Endothelial cell of umbilical vein (primary cell): ENCODE results near the gene KIAA1217. TPM values are rescaled to one million over a fixed set of nuclear protein-coding genes. Genes with fewer than 3 reads are reported as not detected.

Experiments used
- BruUV-seq: library from RNA; stranded (reverse); fragments of 400-500 nt; replicated peaks from 2 replicates; lab custom pipeline; 2021; lab: Mats Ljungman, UMichigan
- CTCF ChIA-PET: fragments of 300-600, 350-600 bp; sonication (Branson Sonifier 250); formaldehyde crosslinking; loops from one replicate; lab custom pipeline; 2021; ENCODE audit warnings: antibody characterized with exemption, inconsistent platforms; lab: Charles Lee
- POLR2A ChIA-PET: fragments of 300-600, 350-600 bp; sonication (Branson Sonifier 250); formaldehyde crosslinking; loops from one replicate; lab custom pipeline; 2021; ENCODE audit warnings: antibody characterized with exemption, inconsistent platforms; lab: Charles Lee
- DNase-seq: peaks from one replicate; pipeline ENCODE4 v3.0.0-alpha.2; 2011; ENCODE audit warnings: low read depth, low spot score
- FAIRE-seq: peaks from 2 replicates; lab custom pipeline; 2011; peaks lifted over from hg19 to GRCh38; lab: Jason Lieb, UNC
- H2AFZ ChIP-seq: 2 replicates; pipeline ENCODE4 v1.6.0; 2012; ENCODE audit warnings: low read depth, low read length, control low read depth, inconsistent platforms
- H3K27ac ChIP-seq: 2 replicates; pipeline ENCODE4 v1.5.1; 2011; ENCODE audit warnings: low read depth, mild to moderate bottlenecking, control low read depth, low read length, moderate library complexity; ENCODE audit not compliant: insufficient read depth
- H3K27me3 ChIP-seq, 2 experiments: 2 replicates each; pipeline versions ENCODE4 v1.6.0 to v1.6.1; 2011; ENCODE audit warnings: low read length in 2 of 2, mixed read lengths in 1 of 2; ENCODE audit not compliant: control insufficient read depth in 2 of 2, insufficient read depth in 2 of 2
- H3K36me3 ChIP-seq, 2 experiments: 2 replicates in 1 of 2; 3 replicates in 1 of 2; pipeline ENCODE4 v1.5.1; 2011; ENCODE audit warnings: low read length in 2 of 2, mild to moderate bottlenecking in 1 of 2, moderate library complexity in 1 of 2; ENCODE audit not compliant: control insufficient read depth in 2 of 2, insufficient read depth in 2 of 2; ENCODE audit errors: extremely low read depth in 1 of 2
- H3K4me1 ChIP-seq: 3 replicates; pipeline ENCODE4 v1.5.1; 2011; ENCODE audit warnings: mild to moderate bottlenecking, low read length; ENCODE audit not compliant: control insufficient read depth, insufficient read depth; ENCODE audit errors: extremely low read depth
- H3K4me2 ChIP-seq: 2 replicates; pipeline ENCODE4 v1.6.1; 2011; ENCODE audit warnings: low read length, control low read depth, mixed read lengths; ENCODE audit not compliant: insufficient read depth
- H3K4me3 ChIP-seq, 3 experiments: fragments of 200-600 bp in 1 of 3; sonication (generic), shearing (Covaris generic) in 1 of 3; replicated peaks in 1 of 3; 2 replicates each; pipeline ENCODE4 v1.5.1; 2011 to 2016; ENCODE audit warnings: control low read depth in 3 of 3, low read length in 3 of 3, mild to moderate bottlenecking in 2 of 3, inconsistent platforms in 1 of 3, low read depth in 1 of 3, moderate library complexity in 1 of 3; ENCODE audit not compliant: insufficient read depth in 1 of 3
- H3K79me2 ChIP-seq: 2 replicates; pipeline ENCODE4 v1.6.0; 2012; ENCODE audit warnings: low read length, inconsistent platforms; ENCODE audit not compliant: control insufficient read depth, insufficient read depth
- H3K9ac ChIP-seq: replicated peaks from 2 replicates; pipeline ENCODE3; 2011; ENCODE audit warnings: low read length, control low read depth; ENCODE audit not compliant: insufficient read depth; ENCODE audit errors: extremely low read depth
- H3K9me1 ChIP-seq: replicated peaks from 3 replicates; pipeline ENCODE4 v1.6.0; 2011; ENCODE audit warnings: mild to moderate bottlenecking, low read length; ENCODE audit not compliant: control insufficient read depth, insufficient read depth; ENCODE audit errors: extremely low read depth
- H3K9me3 ChIP-seq: replicated peaks from 2 replicates; pipeline ENCODE4 v1.5.1; 2012; ENCODE audit warnings: low read length, inconsistent platforms; ENCODE audit not compliant: control insufficient read depth, insufficient read depth
- H4K20me1 ChIP-seq: replicated peaks from 2 replicates; pipeline ENCODE3; 2011; ENCODE audit warnings: mild to moderate bottlenecking, low read length; ENCODE audit not compliant: control insufficient read depth, insufficient read depth; ENCODE audit errors: extremely low read depth
- EZH2 ChIP-seq: IDR thresholded peaks from 2 replicates; pipeline ENCODE4 v1.6.1; 2012; ENCODE audit warnings: borderline replicate concordance, low read depth, mild to moderate bottlenecking, moderate library complexity, low read length, inconsistent platforms; ENCODE audit not compliant: severe bottlenecking
- FOS ChIP-seq: IDR thresholded peaks from 2 replicates; pipeline ENCODE4 v1.6.1; 2011; ENCODE audit warnings: mild to moderate bottlenecking, low read length, moderate library complexity, borderline replicate concordance; ENCODE audit not compliant: insufficient read depth
- GATA2 ChIP-seq: IDR thresholded peaks from 2 replicates; pipeline ENCODE4 v1.7.0; 2011; ENCODE audit warnings: low read depth, mild to moderate bottlenecking, moderate library complexity, mixed read lengths, low read length; ENCODE audit not compliant: insufficient read length, insufficient read depth
- JUN ChIP-seq: IDR thresholded peaks from 2 replicates; pipeline ENCODE4 v1.6.1; 2011; ENCODE audit warnings: borderline replicate concordance, low read depth; ENCODE audit not compliant: insufficient read length, insufficient read depth
- MYC ChIP-seq: IDR thresholded peaks from one replicate; pipeline ENCODE4 v1.6.1; 2011; ENCODE audit warnings: mild to moderate bottlenecking, low read depth, low read length
- POLR2A ChIP-seq: IDR thresholded peaks from 2 replicates; pipeline ENCODE4 v1.6.1; 2012; ENCODE audit warnings: low read depth, mild to moderate bottlenecking, control low read depth, low read length
- POLR2AphosphoS5 ChIP-seq: IDR thresholded peaks from 2 replicates; pipeline ENCODE4 v1.6.1; 2012; ENCODE audit warnings: low read depth, mild to moderate bottlenecking, control low read depth, low read length, moderate library complexity; ENCODE audit not compliant: insufficient read depth
- dilution Hi-C: fragments of 300-500 bp; cut with MboI; formaldehyde crosslinking; loops from one replicate; pipeline ENCODE4 v1.15.0; 2019; ENCODE audit warnings: low sequenced_read_pairs; ENCODE audit not compliant: extremely low pct_ligation_motif_present
- intact Hi-C: fragments of 100-400 bp; cut with micrococcal nuclease; formaldehyde crosslinking; loops from one replicate; pipeline ENCODE4 v1.10.0; 2022
- polyA plus RNA-seq, 4 experiments: library from polyadenylated mRNA; depleted of rRNA in 3 of 4; stranded (reverse) in 3 of 4; unstranded in 1 of 4; fragments of >200 nt; gene quantifications; 2 replicates each; pipeline versions ENCODE4 v1.2.1 to v1.2.3, GENCODE V29; 2011 to 2012; ENCODE audit warnings: missing spikeins in 1 of 4
- total RNA-seq: library from RNA; stranded (reverse); gene quantifications from 2 replicates; pipeline ENCODE4 v1.2.3, GENCODE V29; 2021
- TF ChIP-seq, protein P1 (sequence below), 2 donors: IDR thresholded peaks; 1 replicate in 1 of 2; 2 replicates in 1 of 2; pipeline ENCODE4 v1.5.1; 2011; ENCODE audit warnings: low read length in 2 of 2, mild to moderate bottlenecking in 2 of 2, moderate library complexity in 2 of 2, control low read depth in 1 of 2, inconsistent platforms in 1 of 2, low read depth in 1 of 2; ENCODE audit not compliant: insufficient read depth in 1 of 2; ENCODE audit errors: extremely low read depth in 1 of 2
- TF ChIP-seq, protein P2 (sequence below): IDR thresholded peaks from 2 replicates; pipeline ENCODE4 v1.6.1; 2011; ENCODE audit not compliant: insufficient read depth, insufficient read length

The KIAA1217 gene
- total and polyA plus RNA-seq, 2 donors (not counting 3 experiments of a cell fraction or from before 2014, with no cell fraction given), result 0.83 to 10.3 TPM

DNA sequence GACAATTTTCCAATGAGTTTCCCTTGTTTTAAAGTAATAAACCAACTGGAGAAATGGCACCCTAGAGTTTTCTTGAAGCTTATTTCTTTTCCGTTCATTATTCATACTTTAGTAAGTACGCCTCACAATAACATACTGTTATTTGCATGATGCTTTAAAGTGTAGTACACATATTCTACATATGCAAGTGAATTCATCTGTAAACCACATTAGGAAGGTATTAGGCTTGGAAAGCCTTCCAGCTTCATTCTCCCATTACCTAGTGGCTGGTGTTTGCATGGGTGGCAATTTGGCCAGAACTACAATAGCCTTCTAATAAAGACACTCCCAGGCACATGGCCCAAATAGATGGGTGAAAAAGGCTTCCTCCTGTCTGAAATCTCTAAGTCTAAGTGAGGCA lies 45.5 kb upstream of the KIAA1217 start:
- Histone ChIP-seq H3K36me3 (no peaks in the 10 kb centered on the region), H3K4me1 (no peaks in the 10 kb centered on the region), H3K4me3 (no peak overlapping the region), H3K79me2 (no peaks in the 10 kb centered on the region), H3K9me3 (no peaks in the 10 kb centered on the region), H3K27ac (no peak overlapping the region), H3K4me2 (no peak overlapping the region), H4K20me1 (no peaks in the 10 kb centered on the region), H3K9me1 (no peaks in the 10 kb centered on the region), H2AFZ (no peak overlapping the region), H3K27me3 (no peaks in the 10 kb centered on the region), H3K9ac (no peak overlapping the region)
- intact Hi-C loops, result no loop called here
- ChIA-PET POLR2A (no interaction called here), CTCF (no interaction called here)
- TF ChIP-seq POLR2A, result no peak
- no peak for TF ChIP-seq GATA2
- no peak for TF ChIP-seq MYC
- no peak for TF ChIP-seq JUN
- no peak for TF ChIP-seq POLR2AphosphoS5
- BruUV-seq, result no TSS peak
- FAIRE-seq, result no peak
- dilution Hi-C loops, result no loop called here
- no peak for DNase-seq

DNA sequence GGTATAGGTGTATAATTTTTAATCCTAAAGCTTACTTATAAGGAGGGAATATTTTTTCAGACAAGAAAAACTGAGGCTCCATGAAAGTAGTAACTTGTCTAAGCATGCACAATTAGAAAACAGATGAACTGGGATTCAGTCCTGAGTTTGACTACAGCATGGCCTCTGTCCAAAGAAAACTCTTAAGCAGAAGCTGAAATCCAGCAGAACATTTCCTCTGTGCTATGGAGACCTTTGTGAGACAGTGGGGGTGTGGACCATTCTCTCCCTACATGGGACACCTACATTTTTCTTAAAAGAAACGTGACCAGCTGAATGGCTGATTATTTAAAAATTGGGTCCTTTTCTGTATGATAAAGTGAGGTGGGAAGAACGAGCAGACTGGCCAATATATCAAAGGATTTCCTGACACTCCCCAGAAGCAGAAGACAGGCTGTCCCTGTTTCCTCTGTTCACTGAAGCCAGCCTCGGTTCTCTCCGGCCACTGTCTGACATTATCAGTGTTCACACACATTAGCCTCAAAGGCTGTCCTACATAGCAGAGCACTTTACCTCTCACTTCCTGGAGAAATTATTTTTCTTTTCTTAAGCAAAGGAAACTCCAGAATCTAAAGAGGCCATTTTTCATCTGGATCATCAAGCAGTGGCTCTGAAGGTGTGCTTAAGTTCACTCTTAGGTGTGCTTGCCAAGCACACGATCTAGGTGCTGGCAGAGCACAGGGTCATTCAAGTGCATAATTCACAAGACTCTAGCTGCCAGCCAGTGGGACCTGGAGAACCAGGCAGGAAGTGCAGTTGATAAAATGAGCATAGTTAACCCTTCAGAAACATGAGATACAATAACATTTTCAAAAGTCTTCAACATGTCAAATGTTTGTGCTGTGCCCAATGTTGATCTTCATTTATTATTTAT lies 40.4 kb upstream of the KIAA1217 start:
- H3K27ac ChIP-seq, result no peak overlapping the region
- POLR2A ChIA-PET, result no interaction called here
- H3K36me3 ChIP-seq, result no peaks in the 10 kb centered on the region
- no peaks in the 10 kb centered on the region for H4K20me1 ChIP-seq
- no peaks in the 10 kb centered on the region for H3K4me1 ChIP-seq
- no TSS peak for BruUV-seq
- no peaks in the 10 kb centered on the region for H3K9me3 ChIP-seq
- TF ChIP-seq, protein P1, sequence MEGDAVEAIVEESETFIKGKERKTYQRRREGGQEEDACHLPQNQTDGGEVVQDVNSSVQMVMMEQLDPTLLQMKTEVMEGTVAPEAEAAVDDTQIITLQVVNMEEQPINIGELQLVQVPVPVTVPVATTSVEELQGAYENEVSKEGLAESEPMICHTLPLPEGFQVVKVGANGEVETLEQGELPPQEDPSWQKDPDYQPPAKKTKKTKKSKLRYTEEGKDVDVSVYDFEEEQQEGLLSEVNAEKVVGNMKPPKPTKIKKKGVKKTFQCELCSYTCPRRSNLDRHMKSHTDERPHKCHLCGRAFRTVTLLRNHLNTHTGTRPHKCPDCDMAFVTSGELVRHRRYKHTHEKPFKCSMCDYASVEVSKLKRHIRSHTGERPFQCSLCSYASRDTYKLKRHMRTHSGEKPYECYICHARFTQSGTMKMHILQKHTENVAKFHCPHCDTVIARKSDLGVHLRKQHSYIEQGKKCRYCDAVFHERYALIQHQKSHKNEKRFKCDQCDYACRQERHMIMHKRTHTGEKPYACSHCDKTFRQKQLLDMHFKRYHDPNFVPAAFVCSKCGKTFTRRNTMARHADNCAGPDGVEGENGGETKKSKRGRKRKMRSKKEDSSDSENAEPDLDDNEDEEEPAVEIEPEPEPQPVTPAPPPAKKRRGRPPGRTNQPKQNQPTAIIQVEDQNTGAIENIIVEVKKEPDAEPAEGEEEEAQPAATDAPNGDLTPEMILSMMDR (IDR thresholded peaks at IDR 0.05; ENCODE audit: extremely low read depth in 1 of 2, insufficient read depth in 1 of 2, low read depth in 1 of 2, low read length in 2 of 2), result no peak
- no peak for TF ChIP-seq FOS
- TF ChIP-seq, protein P2, sequence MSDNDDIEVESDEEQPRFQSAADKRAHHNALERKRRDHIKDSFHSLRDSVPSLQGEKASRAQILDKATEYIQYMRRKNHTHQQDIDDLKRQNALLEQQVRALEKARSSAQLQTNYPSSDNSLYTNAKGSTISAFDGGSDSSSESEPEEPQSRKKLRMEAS, result no peak
- no peak for TF ChIP-seq POLR2A
- no peak for TF ChIP-seq POLR2AphosphoS5
- TF ChIP-seq GATA2, result no peak
- TF ChIP-seq MYC, result no peak
- no peak for TF ChIP-seq EZH2
- TF ChIP-seq JUN, result no peak
- no peak for DNase-seq
- no peak overlapping the region for H3K4me2 ChIP-seq
- intact Hi-C loops (no loop called here), dilution Hi-C loops (no loop called here)
- FAIRE-seq, result no peak
- CTCF ChIA-PET, result no interaction called here
- H2AFZ ChIP-seq, result no peak overlapping the region
- H3K9me1 ChIP-seq, result no peaks in the 10 kb centered on the region
- H3K9ac ChIP-seq, result no peak overlapping the region
- no peak overlapping the region for H3K4me3 ChIP-seq
- H3K27me3 ChIP-seq, result no peaks in the 10 kb centered on the region
- H3K79me2 ChIP-seq, result no peaks in the 10 kb centered on the region
